ENCODE data around the gene SIMC1.
"Not testable (repeated sequence)": the region's sequence is repeated elsewhere in the genome, so short reads cannot be mapped to it uniquely, and the experiment has no call there.

The SIMC1 gene

GRCh38 chr5:176237971-176238644 lies at the start of gene SIMC1:
TSS of gene SIMC1 (plus strand) at chr5:176238424. CDS start at chr5:176238509, 85 bp downstream.
- DNase-seq (ENCODE audit: low read depth): not testable (repeated sequence)
- H3K4me3 ChIP-seq (ENCODE audit: low read depth, low read length): peak within 1 kb of the TSS; percentile 52

GRCh38 chr5:176188506-176189193 lies 49.6 kb upstream of the SIMC1 start:
- H3K4me3 ChIP-seq (ENCODE audit: low read depth, low read length): no peak overlapping the region
- no peak for DNase-seq (ENCODE audit: low read depth)
- no peak for TF ChIP-seq CTCF (IDR thresholded peaks at IDR 0.05; ENCODE audit: low read depth, low read length, missing control alignments)

GRCh38 chr5:176189857-176190256 lies 48.4 kb upstream of the SIMC1 start:
- TF ChIP-seq CTCF (IDR thresholded peaks at IDR 0.05; ENCODE audit: low read depth, low read length, missing control alignments): no peak
- DNase-seq (ENCODE audit: low read depth): no peak
- H3K4me3 ChIP-seq (ENCODE audit: low read depth, low read length): no peak overlapping the region

- no peak for DNase-seq (ENCODE audit: low read depth)
- no peak for TF ChIP-seq CTCF (IDR thresholded peaks at IDR 0.05; ENCODE audit: low read depth, low read length, missing control alignments)
- no peak overlapping the region for H3K4me3 ChIP-seq (ENCODE audit: low read depth, low read length)
These were observed 47.1 kb upstream of the SIMC1 start for GRCh38 chr5:176190886-176191755.

- DNase-seq (ENCODE audit: low read depth): no peak
- no peak for TF ChIP-seq CTCF (IDR thresholded peaks at IDR 0.05; ENCODE audit: low read depth, low read length, missing control alignments)
These were observed 46.0 kb upstream of the SIMC1 start for GRCh38 chr5:176192094-176192721.

GRCh38 chr5:176192722-176193117 lies 45.5 kb upstream of the SIMC1 start:
- H3K4me3 ChIP-seq (ENCODE audit: low read depth, low read length); DNase-seq (ENCODE audit: low read depth): not testable (repeated sequence)

More at GRCh38 chr5:176192094-176192721, 46.0 kb upstream of the SIMC1 start:
- H3K4me3 ChIP-seq (ENCODE audit: low read depth, low read length): no peak overlapping the region

- DNase-seq (ENCODE audit: low read depth); H3K4me3 ChIP-seq (ENCODE audit: low read depth, low read length): not testable (repeated sequence)
These were observed 44.6 kb upstream of the SIMC1 start for GRCh38 chr5:176193636-176194035.

GRCh38 chr5:176194238-176195083 lies 43.8 kb upstream of the SIMC1 start:
- DNase-seq (ENCODE audit: low read depth); H3K4me3 ChIP-seq (ENCODE audit: low read depth, low read length): not testable (repeated sequence)

GRCh38 chr5:176195084-176195413 lies 43.2 kb upstream of the SIMC1 start:
- DNase-seq (ENCODE audit: low read depth); H3K4me3 ChIP-seq (ENCODE audit: low read depth, low read length): not testable (repeated sequence)

- DNase-seq (ENCODE audit: low read depth); H3K4me3 ChIP-seq (ENCODE audit: low read depth, low read length): not testable (repeated sequence)
These were observed 42.6 kb upstream of the SIMC1 start for GRCh38 chr5:176195487-176196207.

GRCh38 chr5:176196781-176197180 lies 41.4 kb upstream of the SIMC1 start:
- DNase-seq (ENCODE audit: low read depth); H3K4me3 ChIP-seq (ENCODE audit: low read depth, low read length): not testable (repeated sequence)

Measured in GM12864 (cell line).